Cortex of kidney (tissue), 1 donor: ENCODE measurements around the gene MAP3K19.
"Not testable (repeated sequence)": the region's sequence is repeated elsewhere in the genome, so short reads cannot be mapped to it uniquely, and the experiment has no call there.

Experiments
- DNase-seq: peaks from one replicate; lab custom pipeline; 2025; lab: John Stamatoyannopoulos, UW

Gene MAP3K19

DNA sequence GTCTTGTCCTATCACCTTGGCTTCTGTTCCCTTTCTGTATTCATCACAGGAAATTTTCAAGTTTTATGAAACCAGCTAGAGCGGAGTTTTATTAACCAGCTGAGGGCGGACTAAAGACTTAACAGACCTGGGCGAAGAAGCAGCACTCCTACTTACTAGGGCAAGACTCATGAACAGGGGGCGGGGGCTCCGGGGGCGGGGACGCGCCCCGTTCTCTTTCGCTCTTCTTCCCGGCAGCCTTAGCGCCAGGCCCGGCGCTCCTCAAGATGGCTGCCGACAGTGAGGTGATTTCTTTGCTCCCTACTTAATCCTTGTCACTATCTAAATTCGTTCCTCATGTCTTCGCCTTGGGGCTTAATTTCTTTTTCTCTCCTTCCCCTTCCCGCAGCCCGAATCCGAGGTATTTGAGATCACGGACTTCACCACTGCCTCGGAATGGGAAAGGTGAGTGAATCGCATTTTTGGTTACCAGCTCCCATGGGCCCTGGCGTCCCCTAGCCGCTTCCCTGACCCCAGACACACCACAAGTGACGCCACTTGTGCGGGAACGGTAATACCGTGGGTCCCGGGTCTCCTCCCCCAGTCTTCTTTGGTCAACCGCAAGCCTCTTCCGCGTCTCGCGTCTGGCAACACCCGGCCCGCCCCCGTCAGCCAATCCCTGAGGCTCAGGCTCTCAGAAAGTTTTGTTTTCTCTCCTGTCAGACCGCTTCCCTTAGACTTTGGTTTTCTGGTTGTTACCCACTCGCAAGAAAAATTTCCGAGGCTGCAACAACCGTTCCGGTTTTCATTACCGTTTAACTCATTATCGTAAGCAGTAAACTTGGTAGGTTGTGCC is 5.0 kb upstream of the MAP3K19 start, which contains the start of gene RAB3GAP1:
RAB3GAP1 (plus strand) TSS at position 251 of the 835 bp plus-strand sequence; CDS start at position 267, 16 bp downstream.
- no peak for DNase-seq

DNA sequence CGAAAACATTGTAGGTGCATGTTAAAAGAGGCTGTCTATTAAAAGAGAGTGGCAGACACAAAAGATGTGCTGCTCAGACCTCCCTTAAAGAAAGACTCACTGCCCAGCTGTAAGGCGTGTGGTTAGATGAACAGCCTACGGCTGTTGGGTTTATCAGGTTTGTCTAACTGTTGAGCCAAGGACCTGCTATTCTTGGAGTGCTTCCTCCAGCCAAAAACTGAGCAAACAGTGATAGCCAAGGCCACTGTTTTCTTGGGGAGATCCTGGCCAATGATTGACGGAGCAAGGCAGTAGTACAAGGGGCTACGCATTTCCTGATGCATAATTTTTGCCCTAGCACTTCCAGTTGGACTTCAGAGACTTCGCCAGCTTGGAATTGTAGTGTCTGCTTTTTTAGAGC is 3.4 kb upstream of the MAP3K19 start:
- no peak for DNase-seq

DNA sequence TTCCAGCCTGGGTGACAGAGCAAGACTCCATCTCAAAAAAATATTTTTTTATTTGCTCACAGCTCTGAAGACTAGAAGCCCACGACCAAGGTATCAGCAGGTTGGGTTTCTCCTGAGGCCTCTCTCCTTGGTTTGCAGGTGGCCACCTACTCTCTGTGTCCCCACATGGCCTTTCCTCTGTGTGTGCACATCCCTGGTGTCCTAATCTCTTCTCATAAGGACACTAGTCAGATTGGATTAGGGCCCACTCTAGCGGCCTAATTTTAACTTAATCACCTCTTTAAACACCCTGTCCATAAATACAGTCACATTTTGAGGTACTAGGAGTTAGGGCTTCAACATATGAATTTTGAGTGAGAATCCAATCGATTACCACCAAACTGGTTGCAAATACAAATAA is 2.9 kb upstream of the MAP3K19 start:
- DNase-seq = no peak

DNA sequence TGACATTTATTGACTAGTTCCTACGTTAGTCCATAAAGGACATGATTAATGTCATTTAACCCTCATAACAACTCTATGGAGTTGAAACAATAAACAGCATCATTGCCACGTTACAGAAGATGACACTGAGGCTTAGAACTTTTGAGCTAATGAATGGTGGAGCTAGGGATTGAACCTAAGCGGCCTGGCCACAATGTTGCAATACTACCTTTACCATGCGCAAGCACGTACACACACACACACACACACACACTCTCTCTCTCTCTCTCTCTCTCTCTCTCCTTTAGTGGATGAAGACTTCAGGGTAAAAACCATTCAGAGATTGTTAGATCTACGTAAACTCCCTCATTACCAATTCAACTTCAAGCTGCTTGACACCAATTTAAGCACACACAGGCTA is 875 bp upstream of the MAP3K19 start:
- no peak for DNase-seq

DNA sequence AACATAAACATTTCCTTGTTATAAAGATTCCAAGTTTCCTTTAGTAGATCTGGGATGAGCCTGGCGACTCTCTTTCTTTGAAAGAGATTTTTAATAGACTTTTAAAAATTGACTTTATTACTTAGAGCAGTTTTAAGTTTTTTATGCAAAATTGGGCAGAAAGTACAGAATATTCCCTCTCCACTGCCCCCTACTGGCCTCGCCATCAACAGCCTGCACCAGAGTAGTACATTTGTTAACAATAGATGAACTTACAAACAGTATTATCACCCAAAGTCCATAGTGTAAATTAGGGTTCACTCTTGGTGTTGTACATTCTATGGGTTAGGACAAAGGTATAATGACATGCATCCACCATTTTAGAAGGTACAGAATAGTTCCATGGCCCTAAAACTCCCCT is 3.9 kb downstream of the MAP3K19 start:
- DNase-seq = no peak

DNA sequence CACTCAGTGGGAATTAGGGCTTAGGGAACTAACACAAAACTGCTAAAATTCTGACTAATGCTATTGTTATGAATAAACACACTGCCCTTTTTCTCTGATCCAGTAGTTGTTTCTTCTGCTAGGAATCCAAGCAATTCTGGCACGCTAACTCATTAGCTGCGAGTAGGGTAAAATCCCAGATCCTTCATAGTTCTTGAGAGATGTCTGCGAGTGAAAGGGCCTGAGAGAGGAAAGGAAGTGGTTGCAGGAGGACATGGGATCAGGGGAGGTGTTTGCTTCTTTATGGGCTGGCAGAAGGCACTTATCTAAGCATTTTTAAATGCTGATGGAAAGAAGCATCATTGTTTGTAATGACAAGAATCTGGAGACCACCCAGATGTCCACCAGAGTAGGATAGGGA is 9.4 kb downstream of the MAP3K19 start:
- no peak for DNase-seq

DNA sequence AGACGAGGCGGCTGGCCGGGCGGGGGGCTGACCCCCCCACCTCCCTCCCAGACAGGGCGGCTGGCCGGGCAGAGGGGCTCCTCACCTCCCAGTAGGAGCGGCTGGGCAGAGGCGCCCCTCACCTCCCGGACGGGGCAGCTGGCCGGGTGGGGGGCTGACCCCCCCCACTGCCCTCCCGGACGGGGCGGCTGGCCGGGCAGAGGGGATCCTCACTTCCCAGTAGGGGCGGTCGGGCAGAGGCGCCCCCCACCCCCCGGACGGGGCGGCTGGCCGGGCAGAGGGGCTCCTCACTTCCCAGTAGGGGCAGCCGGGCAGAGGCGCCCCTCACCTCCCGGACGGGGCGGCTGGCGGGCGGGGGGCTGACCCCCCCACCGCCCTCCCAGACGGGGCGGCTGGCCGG is 14.0 kb downstream of the MAP3K19 start:
- not testable (repeated sequence) for DNase-seq

DNA sequence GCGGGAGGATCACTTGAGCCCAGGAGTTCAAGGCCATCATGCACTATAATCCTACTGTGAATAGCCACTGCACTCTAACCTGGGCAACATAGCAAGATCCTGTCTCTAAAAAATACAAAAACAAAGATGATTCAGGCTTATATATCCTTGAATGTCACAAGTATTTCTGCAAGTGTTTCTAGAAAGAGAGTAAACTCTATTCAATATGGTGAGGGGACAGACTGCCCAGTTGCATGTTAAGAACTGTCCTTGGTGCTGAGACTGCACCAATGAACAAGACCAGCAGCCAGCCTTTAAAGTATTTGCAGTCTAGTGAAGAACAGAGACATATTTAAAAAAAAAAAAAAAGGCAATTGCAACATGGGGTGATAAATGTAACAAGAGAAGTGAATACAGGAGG is 16.4 kb downstream of the MAP3K19 start:
- no peak for DNase-seq

DNA sequence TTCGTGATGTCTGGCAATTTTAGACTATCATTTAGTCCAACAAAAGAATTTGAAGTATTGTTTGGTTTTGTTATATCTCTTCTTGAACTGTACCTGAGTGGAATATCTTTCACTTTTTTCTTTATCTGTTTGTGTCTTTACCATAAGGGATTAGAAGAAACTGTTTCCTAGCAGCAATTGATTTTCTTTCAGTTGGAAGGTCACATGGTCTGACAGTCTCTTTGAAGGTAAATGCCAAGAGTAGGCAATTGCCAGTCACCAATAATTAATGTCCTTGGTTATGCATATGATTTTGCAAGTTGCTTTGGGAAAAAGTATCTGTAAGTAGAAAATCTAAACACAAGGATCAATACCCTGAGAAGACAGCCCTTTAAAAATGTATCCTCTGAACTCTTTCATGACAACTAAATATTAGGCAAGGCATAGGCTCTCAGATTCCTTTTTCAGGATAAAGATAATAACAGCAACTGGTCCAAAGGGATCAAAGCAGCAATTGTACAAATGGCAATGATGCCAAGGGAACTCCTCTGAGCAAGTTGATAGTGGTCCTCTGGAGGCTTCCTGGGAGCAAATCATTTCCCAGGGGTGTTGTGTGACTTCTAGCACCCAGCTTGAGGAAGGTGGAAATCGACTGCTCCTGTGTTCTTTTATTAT is 17.6 kb downstream of the MAP3K19 start:
- no peak for DNase-seq

DNA sequence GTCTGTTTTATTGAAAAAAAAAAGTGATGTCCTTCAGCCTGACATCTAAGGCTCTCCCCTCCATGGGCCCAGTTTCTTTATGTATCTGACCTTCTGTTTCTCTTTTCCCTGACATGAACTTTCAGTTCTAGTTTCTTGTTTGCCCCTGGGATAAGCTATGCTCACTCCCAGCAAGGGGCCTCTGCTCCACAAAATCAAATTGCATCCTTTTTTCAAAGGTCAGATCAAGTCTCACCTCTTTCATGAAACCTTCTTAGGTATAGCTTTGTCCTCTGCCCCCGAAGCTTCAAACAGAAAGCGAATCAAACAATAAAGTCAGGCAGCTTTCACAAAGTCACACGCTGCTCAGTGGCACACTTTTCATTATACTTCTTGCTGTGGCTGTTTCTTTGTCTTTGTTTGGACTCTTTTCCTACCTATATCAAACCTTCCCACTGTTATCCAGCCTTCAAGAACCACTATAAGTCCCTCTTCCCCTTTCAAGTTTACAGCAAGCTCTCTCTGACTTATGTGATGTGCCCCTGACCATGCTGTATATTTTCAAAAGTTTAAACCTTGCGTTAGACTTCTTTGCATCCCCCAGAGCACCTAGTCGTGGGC is 23.3 kb downstream of the MAP3K19 start:
- no peak for DNase-seq

DNA sequence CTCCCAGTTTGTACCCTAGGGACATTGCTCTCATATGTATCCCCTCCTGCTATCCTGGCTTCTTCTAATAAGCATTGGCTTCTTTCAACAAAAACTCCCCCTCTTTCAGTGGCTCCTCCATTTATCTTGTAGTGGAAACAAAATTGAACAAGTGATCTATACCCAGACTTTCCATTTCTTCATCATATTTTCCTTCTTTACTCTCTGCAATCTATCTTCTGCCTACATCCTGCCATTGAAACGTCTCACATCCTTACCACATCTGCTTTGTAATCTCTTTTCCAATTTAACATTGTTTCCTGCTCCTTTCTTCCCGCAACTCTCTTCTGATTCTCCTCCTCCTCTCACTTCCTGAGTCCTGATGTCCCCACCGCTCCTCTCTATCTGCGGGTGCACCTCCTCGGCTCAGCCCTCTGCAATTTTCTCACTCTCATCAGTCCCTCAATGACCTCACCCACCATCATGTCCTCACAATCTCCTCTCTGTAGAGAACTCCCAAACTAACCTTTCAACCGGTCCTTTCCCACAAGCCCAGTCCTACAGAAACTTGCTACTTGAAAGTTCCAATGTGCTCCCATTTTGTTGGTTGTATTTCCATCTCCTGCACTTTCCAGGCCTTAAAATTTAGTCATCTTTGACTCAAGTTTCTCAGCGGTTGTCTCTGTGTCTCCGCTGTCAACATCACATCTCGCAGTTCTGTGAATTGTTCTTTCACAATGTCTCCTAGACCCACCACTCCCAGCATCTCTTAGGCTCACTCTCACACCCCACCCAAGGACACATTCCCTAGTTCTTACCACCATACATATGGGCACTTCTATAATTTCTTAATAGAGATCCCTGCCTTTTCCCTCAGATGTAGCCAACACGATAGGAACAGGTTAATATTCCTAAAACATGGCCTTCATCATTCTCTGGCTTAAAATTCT is 24.0 kb downstream of the MAP3K19 start:
- DNase-seq = no peak

DNA sequence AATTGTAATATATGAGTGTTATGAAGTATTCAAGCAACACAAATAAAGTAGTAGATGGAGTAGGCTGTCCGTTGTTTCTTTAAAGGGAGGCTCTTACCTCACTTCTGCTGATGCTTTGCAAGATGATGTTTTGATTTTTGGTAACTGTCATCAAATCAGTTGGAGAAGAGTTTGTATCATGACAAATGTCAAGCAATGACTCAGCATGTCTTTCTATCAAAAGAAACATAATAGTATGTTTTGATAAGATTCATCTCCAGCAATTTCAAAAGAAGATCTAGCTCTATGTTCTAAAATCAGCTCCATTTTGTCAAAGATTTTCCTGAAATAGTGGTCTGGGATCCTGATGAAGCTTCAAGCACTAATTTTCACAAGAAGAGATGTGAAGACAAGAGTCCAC is 25.6 kb downstream of the MAP3K19 start:
- DNase-seq = no peak

DNA sequence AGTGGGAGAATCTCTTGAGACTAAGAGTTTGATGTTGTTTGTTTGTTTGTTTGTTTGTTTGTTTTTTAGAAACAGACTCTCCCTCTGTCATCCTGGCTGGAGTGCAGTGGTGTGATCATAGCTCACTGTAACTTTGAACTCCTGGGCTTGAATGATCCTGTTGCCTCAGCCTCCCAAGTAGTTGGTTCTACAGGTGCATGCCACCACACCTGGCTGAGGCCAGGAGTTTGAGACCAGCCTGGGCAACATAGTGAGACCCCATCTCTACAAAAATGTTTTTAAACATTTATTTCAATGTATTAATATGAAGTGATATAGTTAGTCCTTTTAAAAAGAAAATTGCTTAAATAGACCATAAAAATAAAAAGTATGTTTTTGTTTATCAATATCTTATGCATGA is 35.6 kb downstream of the MAP3K19 start:
- no peak for DNase-seq

DNA sequence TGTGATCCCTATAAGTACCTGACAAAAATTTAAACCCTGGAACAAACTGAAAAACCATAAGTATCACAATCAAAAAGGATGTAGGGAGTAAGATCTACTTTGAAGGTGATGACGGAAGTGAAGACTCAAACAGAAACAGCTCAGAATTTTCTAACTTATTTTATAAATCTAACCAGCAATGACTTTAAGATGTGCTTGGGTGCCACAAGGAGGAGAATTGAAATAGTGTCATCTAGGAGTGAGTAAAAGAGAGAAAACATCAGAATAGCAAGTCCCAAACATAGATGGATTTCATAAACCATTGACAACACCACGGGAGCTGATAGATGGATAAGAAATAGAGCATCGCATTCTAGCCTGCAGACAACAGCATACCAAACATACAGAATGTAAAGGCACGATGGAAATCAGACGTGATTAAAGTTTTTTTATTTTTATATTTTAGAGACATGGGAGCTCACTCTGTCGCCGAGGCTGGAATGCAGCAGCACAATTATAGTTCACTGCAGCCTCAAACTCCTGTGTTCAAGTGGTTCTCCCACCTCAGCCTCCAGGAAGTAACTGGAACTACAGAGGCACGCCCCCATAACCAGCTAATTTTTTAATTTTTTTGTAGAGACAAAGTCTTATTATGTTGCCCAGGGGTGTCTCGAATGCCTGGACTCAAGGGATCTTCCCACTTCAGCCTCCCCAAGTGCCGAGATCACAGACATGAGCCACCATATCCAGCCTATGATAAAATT is 36.9 kb downstream of the MAP3K19 start:
- no peak for DNase-seq

DNA sequence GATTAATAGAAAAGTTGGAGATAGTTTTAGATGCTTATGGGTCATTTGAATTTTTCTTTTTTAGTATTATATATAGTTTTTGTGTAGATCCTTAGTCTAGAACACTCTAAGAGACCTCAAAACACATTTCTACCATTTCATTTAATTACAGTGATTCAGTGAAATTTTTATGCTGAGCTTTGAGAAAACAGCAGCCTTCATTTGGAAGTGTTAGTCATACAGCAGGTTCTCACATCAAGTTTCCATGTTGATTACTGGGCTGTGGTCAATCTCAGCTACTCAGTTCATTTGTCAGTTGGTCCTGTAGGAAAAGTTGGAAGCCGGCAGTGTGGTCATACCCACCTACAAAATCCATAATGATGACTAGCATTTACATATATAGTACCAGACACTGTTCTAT is 37.9 kb downstream of the MAP3K19 start:
- no peak for DNase-seq

DNA sequence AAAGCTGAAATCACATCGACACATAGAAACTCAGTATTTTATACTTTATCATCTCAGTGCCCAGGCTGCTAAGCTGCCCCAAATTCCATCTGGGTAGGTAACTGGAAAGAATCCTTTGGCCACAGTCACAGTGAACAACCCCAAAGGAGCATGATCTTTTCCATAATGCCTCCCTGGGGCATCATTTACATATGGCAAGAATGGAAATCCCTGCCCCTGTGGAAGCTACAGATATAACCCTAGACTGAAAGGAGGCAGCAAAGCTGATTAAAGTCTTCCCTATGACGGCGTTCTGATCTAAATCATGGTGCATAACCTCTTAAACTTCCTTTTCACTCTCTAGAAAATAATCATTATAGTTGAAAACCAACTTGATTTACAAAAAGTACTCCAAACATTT is 41.5 kb downstream of the MAP3K19 start:
- DNase-seq = no peak

DNA sequence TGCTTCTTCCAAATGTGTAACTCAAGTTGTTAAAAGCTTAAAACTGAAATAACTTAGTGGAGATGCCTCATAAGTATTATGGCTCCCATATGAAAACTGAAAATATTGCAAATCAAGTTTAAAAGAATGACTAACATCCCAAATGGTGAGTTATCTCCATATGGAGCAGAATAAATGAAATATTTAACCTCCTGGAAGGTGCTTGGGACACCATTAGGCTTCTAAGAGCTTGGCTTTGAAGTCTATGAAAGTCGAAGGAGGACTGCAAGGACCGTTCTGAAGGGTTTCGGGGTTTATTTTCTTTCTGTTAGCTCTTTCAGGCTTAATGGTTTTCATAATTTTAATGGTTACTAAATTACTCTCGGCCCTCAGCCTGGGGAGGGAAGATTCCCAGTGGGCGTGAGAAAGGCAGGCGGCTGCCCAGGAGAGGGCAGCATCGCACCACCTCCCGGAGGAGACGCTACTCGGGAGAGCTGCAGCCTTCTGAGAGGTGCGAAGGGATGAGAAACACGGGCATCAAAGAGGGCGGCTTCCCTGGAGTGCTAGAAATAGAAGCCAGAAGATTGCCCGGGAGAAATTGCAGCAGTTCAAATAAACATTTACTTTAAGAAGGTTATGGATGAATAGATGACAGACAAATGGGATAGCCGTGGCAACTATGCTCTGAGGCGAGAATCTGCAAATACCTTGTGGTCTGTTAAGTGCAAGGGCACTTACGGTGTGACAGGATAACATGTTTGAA is 43.1 kb downstream of the MAP3K19 start:
- peak; percentile 26 for DNase-seq

DNA sequence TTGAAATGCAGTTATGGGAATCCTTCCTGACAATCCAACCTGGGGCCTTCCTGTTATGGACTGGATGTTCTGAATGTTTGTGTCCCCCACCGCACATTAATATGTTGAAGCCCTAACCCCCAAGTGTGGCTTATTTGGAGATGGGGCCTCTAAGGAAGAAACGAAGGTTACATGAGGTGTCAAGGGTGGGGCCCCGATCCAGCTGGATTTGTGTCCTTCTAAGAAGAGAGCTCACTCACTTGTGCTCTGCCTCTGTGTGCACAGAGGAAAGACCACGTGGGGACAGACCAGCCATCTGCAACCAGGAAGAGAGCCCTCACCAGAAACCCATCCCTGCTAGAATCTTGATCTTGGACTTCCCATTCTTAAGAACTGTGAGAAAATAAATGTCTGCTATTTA is 44.4 kb downstream of the MAP3K19 start:
- DNase-seq = no peak

DNA sequence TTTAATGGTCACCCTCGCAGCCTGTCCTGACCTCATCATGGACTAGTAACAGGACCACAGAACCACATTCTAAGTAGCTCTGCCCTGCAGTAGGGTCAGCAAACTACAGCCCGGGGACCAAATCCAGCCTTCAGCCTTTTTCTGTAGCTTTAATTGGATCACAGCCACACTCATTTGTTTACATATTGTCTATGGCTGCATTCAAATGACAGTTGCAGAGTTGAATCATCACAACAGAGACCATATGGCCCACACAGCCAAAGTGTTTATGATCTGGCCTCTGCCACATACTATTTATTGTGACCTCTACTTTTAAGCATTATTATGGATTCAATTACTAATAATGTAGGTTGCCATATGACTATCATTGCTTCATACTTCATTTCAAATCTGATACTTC is 47.7 kb downstream of the MAP3K19 start:
- DNase-seq = no peak

DNA sequence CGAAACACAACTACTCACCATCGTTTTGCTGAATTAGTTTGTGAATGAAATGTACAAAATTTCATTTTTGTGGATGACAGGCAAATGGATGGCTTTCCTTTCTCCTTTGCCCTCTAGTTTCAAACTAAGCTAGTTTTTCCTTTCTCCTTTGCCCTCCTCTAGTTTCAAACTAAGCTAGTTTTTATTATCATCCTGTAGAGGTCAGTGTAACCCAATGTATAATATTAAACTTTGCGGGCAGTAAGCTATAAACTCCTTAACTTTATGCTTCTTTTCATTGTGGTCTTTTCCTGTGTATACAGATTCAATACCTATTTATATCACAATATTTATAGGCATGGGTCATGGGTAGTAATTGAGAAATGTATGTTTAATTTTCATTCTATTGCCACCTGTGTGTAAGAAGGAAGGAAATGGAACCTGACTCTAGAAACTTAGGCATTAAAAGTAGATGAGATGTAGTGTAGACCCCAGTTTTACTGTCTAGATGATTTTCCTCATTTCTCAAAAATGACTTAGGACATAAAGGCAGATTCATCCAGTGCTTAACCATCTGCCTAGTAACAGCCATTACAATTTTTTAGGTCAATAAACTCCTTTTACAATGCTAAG is 58.1 kb downstream of the MAP3K19 start:
- DNase-seq = no peak
